Endothelial cell of umbilical vein (primary cell): ENCODE measurements around the gene STIMATE.

Experiments used
- EZH2 ChIP-seq: IDR thresholded peaks from 2 replicates; pipeline ENCODE4 v1.6.1; 2012; ENCODE audit warnings: borderline replicate concordance, low read depth, mild to moderate bottlenecking, moderate library complexity, low read length, inconsistent platforms; ENCODE audit not compliant: severe bottlenecking
- FOS ChIP-seq: IDR thresholded peaks from 2 replicates; pipeline ENCODE4 v1.6.1; 2011; ENCODE audit warnings: mild to moderate bottlenecking, low read length, moderate library complexity, borderline replicate concordance; ENCODE audit not compliant: insufficient read depth
- GATA2 ChIP-seq: IDR thresholded peaks from 2 replicates; pipeline ENCODE4 v1.7.0; 2011; ENCODE audit warnings: low read depth, mild to moderate bottlenecking, moderate library complexity, mixed read lengths, low read length; ENCODE audit not compliant: insufficient read length, insufficient read depth
- JUN ChIP-seq: IDR thresholded peaks from 2 replicates; pipeline ENCODE4 v1.6.1; 2011; ENCODE audit warnings: borderline replicate concordance, low read depth; ENCODE audit not compliant: insufficient read length, insufficient read depth
- MYC ChIP-seq: IDR thresholded peaks from one replicate; pipeline ENCODE4 v1.6.1; 2011; ENCODE audit warnings: mild to moderate bottlenecking, low read depth, low read length
- POLR2A ChIP-seq: IDR thresholded peaks from 2 replicates; pipeline ENCODE4 v1.6.1; 2012; ENCODE audit warnings: low read depth, mild to moderate bottlenecking, control low read depth, low read length
- POLR2AphosphoS5 ChIP-seq: IDR thresholded peaks from 2 replicates; pipeline ENCODE4 v1.6.1; 2012; ENCODE audit warnings: low read depth, mild to moderate bottlenecking, control low read depth, low read length, moderate library complexity; ENCODE audit not compliant: insufficient read depth
- TF ChIP-seq, protein P1 (sequence below), 2 donors: IDR thresholded peaks; 1 replicate in 1 of 2; 2 replicates in 1 of 2; pipeline ENCODE4 v1.5.1; 2011; ENCODE audit warnings: low read length in 2 of 2, mild to moderate bottlenecking in 2 of 2, moderate library complexity in 2 of 2, control low read depth in 1 of 2, inconsistent platforms in 1 of 2, low read depth in 1 of 2; ENCODE audit not compliant: insufficient read depth in 1 of 2; ENCODE audit errors: extremely low read depth in 1 of 2
- TF ChIP-seq, protein P2 (sequence below): IDR thresholded peaks from 2 replicates; pipeline ENCODE4 v1.6.1; 2011; ENCODE audit not compliant: insufficient read depth, insufficient read length

DNA sequence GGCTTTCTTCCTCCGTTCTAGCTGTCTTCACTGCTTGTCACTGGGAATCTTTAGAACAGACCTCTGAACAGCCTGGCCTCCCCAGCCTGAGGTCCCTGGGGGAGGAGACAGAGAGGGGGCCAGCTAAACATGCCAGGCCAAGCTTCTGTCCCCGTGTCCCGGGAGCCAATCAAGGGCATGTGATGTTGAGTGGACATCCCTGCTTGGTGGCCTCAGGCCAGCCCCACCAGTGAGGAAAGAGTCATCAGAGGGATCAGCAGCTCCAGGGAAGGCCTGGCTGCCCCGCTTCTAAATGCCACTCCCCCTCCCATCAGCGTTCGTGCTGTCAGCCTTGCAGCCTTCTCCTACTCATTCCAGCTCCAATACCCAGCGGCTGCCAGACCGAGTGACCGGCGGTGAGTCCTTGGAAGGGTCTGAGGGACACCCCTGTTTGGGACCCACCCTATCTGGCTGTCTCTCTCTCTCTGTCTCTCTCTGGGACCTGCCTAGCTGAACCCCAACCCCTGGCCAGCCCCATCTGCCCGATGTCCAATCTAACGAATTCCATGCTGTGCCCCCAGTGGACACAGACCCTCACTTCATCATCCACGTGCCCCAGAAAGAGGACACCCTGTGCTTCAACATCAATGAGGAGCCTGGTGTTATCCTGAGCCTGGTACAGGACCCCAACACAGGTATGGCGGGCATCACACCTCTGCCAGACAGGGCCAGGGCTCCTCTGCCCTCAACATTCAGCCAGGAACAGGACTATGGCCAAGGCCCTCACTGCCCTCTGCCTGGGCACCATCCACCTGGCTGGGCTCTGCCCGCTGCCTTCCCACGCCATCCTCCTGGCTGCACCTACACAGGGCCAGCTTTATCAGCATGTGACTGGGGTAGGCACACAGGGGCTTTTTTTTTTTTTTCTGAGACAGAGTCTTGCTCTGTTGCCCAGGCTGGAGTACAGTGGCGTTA, 109.4 kb downstream of the STIMATE start:
- TF ChIP-seq, protein P1, sequence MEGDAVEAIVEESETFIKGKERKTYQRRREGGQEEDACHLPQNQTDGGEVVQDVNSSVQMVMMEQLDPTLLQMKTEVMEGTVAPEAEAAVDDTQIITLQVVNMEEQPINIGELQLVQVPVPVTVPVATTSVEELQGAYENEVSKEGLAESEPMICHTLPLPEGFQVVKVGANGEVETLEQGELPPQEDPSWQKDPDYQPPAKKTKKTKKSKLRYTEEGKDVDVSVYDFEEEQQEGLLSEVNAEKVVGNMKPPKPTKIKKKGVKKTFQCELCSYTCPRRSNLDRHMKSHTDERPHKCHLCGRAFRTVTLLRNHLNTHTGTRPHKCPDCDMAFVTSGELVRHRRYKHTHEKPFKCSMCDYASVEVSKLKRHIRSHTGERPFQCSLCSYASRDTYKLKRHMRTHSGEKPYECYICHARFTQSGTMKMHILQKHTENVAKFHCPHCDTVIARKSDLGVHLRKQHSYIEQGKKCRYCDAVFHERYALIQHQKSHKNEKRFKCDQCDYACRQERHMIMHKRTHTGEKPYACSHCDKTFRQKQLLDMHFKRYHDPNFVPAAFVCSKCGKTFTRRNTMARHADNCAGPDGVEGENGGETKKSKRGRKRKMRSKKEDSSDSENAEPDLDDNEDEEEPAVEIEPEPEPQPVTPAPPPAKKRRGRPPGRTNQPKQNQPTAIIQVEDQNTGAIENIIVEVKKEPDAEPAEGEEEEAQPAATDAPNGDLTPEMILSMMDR (IDR thresholded peaks at IDR 0.05; ENCODE audit: extremely low read depth in 1 of 2, insufficient read depth in 1 of 2, low read depth in 1 of 2, low read length in 2 of 2): no peak
- TF ChIP-seq POLR2AphosphoS5 (no peak), MYC (no peak), EZH2 (no peak), POLR2A (no peak), JUN (no peak), GATA2 (no peak), FOS (no peak)
- TF ChIP-seq, protein P2, sequence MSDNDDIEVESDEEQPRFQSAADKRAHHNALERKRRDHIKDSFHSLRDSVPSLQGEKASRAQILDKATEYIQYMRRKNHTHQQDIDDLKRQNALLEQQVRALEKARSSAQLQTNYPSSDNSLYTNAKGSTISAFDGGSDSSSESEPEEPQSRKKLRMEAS: no peak
